Psoas muscle (tissue), 8 donors: Measurements from ENCODE around the gene COX19. TPM values are rescaled to one million over a fixed set of nuclear protein-coding genes. Genes with fewer than 3 reads are reported as not detected.

Source experiments
- ATAC-seq, 4 donors: fragments of 200-7000 bp; cut with Tn5 transposase; one replicate each; pipeline ENCODE4 v1.9.1; 2020; ENCODE audit warnings: moderate library complexity in 3 of 4, mild to moderate bottlenecking in 2 of 4
- DNase-seq, 2 donors: peaks; one replicate each; pipeline ENCODE4 v3.0.0-alpha.2; 2020
- H3K27ac ChIP-seq: fragments of 200-600 bp; one replicate; pipeline ENCODE4 v1.8.0; 2022
- H3K27me3 ChIP-seq, 3 donors: fragments of 200-600 bp in 1 of 3; one replicate each; pipeline versions ENCODE4 v1.6.1 to v1.8.0; 2013 to 2022; ENCODE audit warnings: low read length in 2 of 3, mild to moderate bottlenecking in 2 of 3, moderate library complexity in 1 of 3; ENCODE audit not compliant: insufficient read depth in 3 of 3
- H3K36me3 ChIP-seq, 2 donors: fragments of 200-600 bp in 1 of 2; one replicate each; pipeline versions ENCODE4 v1.6.1 to v1.8.0; 2013 to 2022; ENCODE audit warnings: low read depth in 1 of 2, mild to moderate bottlenecking in 1 of 2, moderate library complexity in 1 of 2; ENCODE audit not compliant: insufficient read depth in 1 of 2
- H3K4me1 ChIP-seq: fragments of 200-600 bp; one replicate; pipeline ENCODE4 v1.8.0; 2022
- H3K4me3 ChIP-seq: fragments of 200-600 bp; one replicate; pipeline ENCODE4 v1.8.0; 2022; ENCODE audit warnings: mild to moderate bottlenecking
- H3K9me3 ChIP-seq: fragments of 200-600 bp; one replicate; pipeline ENCODE4 v1.8.0; 2022
- WGBS, 3 donors: extraction: QIAGEN DNeasy Blood & Tissue Kit; methylation state at CpG; one replicate each; pipeline versions ENCODE4 v1.1.6 to v1.1.7; 2013; 5-methylcytosine and 5-hydroxymethylcytosine counted together
- intact Hi-C, 2 donors: fragments of 100-400 bp; cut with DNase I; formaldehyde crosslinking; loops; one replicate each; pipeline versions ENCODE4 v1.11.0 to v1.14.2; 2022
- polyA plus RNA-seq, 3 donors: library from polyadenylated mRNA; stranded (reverse); fragments of 200-250 nt; gene quantifications; one replicate each; pipeline ENCODE4 v1.2.3, GENCODE V29; 2013
- total RNA-seq, 4 donors: library from RNA; stranded (reverse); fragmentation: NEBNext Ultra II Directional in 2 of 4; extraction: Animal tissue kit (Norgen Biotek cat#: 25700) in 2 of 4; gene quantifications; one replicate each; pipeline versions ENCODE4 v1.2.1 to v1.2.4, GENCODE V29; 2021 to 2023
- TF ChIP-seq, protein P1 (sequence below): fragments of 200-600 bp; IDR thresholded peaks from one replicate; pipeline ENCODE4 v1.8.0; 2022; ENCODE audit warnings: antibody characterized with exemption
- donor health status: healthy with polysubstance abuse.
- donor health status: DM: no; HTN: no; CAD: no; lungs with moderate emphysema.
- donor health status: Bipolar disorder and iron deficiency.
- donor health status: healthy.
- donor health status: DM: yes; HTN: yes; CAD: no.
- donor health status: DM: no; HTN: no; CAD: no.
- donor health status: DM: no; HTN: no; CAD: no.
- donor health status: DM: yes; HTN: yes; CAD: no.

COX19 gene
- total and polyA plus RNA-seq, 7 donors: 4.5 to 12.2 (median 7.5) TPM

DNA sequence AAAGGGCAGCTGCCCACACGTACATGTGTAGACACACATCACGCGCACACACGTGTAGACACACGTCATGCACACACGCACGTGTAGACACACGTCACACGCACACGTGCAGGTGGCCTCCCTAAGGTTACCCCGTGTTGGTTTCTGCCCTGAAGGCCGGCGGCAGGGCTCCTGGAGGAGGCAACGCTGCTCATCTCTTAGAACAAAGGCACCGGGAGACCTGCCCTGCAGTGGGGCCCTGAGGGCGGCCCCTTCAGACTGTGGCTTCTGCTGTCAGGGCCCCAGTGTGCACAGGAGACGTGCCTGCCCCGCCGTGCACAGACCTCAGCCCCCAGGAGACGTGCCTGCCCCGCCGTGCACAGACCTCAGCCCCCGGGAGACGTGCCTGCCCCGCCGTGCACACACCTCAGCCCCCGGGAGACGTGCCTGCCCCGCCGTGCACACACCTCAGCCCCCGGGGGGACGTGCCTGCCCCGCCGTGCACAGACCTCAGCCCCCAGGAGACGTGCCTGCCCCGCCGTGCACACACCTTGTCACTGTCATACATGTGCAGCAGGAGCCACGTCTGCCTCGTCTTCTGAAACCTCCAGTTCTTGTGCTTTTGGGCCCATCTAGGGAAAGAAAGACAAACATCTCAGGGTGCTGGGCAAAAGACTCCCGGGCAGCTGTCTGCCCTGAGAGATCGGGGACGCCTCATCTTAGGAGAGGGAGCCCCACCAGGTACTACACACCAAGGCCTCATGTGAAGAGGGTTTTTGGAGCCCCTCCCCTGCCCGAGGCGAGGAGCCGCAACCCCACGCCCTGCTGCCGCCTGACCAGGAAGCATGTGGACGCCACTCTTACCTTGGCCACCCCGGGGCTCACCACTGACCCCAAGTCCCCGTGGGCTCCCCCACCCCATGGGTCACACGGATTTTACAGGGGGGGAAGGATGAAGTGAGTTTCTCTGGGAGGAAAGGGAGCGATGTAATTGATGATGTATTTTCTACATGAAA lies 24.9 kb upstream of the COX19 start:
- Histone ChIP-seq H3K27me3 (no peaks in the 10 kb centered on the region), H3K9me3 (no peaks in the 10 kb centered on the region), H3K27ac (no peak overlapping the region), H3K36me3 (peaks cover 0 to 6% of the 10 kb centered on the region in 2 donors), H3K4me3 (no peak overlapping the region), H3K4me1 (no peaks in the 10 kb centered on the region)
- WGBS, 3 donors: 87 to 91% (median 88%) methylated on average over 37 to 52 of the region's 52 CpGs
- intact Hi-C loops: loop anchor here in 1 of 2 donors (10.0 kb wide), 1 partner anchor 175 kb away; no protein-coding TSS in a partner anchor
- TF ChIP-seq, protein P1, sequence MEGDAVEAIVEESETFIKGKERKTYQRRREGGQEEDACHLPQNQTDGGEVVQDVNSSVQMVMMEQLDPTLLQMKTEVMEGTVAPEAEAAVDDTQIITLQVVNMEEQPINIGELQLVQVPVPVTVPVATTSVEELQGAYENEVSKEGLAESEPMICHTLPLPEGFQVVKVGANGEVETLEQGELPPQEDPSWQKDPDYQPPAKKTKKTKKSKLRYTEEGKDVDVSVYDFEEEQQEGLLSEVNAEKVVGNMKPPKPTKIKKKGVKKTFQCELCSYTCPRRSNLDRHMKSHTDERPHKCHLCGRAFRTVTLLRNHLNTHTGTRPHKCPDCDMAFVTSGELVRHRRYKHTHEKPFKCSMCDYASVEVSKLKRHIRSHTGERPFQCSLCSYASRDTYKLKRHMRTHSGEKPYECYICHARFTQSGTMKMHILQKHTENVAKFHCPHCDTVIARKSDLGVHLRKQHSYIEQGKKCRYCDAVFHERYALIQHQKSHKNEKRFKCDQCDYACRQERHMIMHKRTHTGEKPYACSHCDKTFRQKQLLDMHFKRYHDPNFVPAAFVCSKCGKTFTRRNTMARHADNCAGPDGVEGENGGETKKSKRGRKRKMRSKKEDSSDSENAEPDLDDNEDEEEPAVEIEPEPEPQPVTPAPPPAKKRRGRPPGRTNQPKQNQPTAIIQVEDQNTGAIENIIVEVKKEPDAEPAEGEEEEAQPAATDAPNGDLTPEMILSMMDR: no peak
- DNase-seq: no peak
- ATAC-seq: no peak

DNA sequence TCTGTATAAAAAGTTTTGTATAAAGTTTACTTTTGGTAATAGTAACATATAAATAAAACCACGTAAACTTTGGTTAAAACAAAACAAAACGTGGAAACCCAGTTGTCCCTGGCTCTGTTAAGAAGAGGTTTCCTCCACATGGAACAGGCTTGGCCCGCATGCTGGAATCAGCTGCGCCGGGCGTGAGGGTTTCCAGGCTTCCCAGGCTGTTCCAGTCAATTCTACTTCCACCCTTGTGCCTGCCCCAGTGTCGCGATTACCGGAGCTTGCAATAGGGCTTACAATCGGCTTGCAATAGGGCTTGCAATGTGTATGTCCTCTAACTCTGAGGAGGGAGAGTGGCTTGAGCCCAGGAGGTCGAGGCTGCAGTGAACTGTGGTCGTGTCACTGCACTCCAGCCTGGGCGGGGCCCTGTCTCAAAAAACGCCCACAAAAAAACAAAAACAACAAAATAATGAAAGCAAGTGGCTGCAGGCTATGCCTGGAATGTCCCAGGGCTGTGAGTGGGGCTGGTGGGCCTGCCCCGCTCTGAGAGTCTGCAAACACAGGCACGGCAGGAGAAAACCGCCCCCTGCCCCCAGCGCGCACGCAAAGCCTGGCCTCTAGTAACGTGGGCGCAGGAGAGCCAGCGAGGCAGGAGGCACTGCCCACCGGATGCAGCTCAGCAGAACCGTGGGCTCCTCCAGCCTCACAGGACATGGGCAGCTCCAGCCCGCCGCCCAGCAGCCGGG lies 24.0 kb upstream of the COX19 start:
- Histone ChIP-seq H3K36me3 (peaks cover 0 to 6% of the 10 kb centered on the region in 2 donors), H3K27ac (no peak overlapping the region), H3K27me3 (no peaks in the 10 kb centered on the region), H3K4me3 (no peak overlapping the region), H3K4me1 (no peaks in the 10 kb centered on the region), H3K9me3 (no peaks in the 10 kb centered on the region)
- TF ChIP-seq, protein P1: no peak
- DNase-seq (no peak), ATAC-seq (no peak)
- 87 to 90% (median 88%) methylated on average over 28 of the region's 28 CpGs for WGBS, 3 donors
- intact Hi-C loops: loop anchor here in 1 of 2 donors (10.0 kb wide), 1 partner anchor 175 kb away; no protein-coding TSS in a partner anchor

DNA sequence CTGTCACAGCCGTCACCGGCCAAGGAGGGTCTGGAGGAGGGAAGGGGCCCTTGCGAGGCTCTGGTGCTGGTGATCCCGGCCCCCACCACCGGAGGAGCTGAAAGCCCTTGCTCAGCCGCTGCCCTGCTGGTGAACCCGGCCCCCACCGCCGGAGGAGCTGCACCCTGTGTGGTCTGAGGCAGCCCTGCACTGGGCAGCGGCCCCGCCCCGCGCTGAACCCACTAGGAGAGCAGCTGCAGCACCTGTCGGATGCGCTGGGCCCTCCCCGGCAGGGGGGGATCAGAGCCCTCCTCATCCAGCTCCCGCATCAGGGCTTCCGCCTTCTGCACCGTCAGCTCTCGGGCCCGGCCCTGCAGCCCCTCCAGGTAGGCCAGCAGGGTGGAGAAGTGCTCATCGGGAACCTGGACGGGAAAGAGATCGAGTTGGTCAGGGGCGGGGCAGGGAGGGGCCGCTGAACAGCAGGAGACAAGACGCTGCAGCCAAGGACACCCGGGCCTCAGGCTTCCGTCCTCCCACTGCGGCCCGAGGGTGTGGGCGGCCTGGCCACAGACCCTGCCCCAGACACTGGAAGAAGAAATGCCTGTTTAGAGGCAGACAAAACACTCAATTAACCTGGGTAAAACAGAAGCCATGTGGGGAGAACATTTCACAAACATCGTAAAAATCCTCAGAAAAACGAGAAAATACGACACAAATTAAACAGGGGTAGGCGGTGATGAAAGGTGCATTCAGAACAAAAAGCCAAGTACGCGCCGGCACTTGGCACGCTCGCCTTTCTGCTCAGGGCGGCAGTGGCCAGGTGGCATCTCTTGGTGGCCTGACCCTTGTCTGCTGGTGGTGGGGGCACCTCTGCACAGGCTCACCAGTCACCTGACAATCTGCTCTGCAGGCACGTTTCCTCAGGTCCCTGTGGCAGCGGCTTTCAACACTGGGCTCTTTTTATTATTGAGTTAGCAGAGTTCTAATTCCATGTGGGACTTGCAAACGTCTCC lies 22.4 kb upstream of the COX19 start:
- peaks cover 0 to 1% (median 0%) of the 10 kb centered on the region in 3 donors for H3K27me3 ChIP-seq
- H3K27ac ChIP-seq: no peak overlapping the region
- no peak overlapping the region for H3K4me3 ChIP-seq
- peaks cover 3% of the 10 kb centered on the region for H3K4me1 ChIP-seq
- 79 to 82% (median 81%) methylated on average over 41 to 45 of the region's 45 CpGs for WGBS, 3 donors
- no peaks in the 10 kb centered on the region for H3K9me3 ChIP-seq
- no peak for ATAC-seq
- TF ChIP-seq, protein P1: no peak
- intact Hi-C loops: loop anchor here in 1 of 2 donors (10.0 kb wide), 1 partner anchor 177 kb away; no protein-coding TSS in a partner anchor
- DNase-seq: no peak
- H3K36me3 ChIP-seq: peaks cover 0 to 6% of the 10 kb centered on the region in 2 donors
